8988T (cell line): ENCODE measurements around the gene MAPK8IP1.

Experiments
- DNase-seq: peaks from one replicate; pipeline ENCODE4 v3.0.0; 2011

The MAPK8IP1 gene

DNA sequence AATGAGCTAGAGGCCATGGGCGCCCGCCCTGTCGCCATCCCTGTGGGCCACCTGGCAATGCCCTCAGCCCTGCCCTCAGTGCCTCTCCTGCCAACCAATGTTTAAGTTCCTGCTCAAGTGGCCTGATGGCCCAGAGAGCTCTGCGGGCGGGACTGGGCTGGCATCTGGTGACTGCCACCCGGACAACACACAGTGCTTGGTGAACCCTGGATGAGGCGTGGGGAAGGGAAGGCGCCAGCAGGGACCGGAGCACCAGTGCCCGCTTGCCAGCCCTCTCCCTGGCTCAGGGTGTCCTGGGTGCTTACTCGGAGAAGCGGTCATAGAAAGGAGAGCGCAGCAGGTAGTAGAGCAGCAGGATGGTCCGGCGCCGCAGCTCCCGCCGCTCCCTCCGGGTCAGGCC lies 28.1 kb downstream of the MAPK8IP1 start:
- DNase-seq: no peak

DNA sequence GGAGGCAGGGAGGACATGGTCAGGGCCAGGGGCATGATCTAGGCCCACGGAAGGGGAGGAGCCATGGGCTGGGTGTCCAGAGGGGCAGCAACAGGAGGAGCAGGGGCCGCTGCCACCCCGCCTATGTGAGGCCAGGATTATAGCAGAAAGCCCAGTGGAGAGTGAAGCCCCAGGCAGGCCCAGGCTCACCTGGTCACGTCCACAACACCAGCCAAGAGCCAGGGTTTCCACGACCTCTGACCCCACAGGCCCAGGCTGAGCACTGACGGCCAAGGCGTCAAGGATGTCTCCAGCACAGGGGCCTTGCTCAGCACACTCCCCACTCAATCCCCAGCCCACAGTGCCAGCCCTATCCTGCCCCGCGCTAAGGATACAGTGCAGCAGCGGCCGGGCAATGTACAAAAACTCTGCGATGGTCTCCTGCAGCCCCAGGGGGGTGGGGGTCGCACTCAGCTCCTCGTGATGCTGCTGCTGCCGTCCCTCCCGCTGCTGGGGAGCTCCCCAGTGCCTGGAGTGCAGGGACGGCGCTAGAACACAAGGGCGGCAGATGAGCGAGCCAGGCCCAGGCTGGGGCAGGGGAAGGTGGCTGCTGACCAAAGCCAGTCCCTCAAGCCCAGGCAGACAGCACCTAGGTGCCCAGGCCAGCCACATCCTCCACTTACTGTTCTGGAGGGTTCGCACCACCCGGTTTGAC lies 28.6 kb downstream of the MAPK8IP1 start:
- DNase-seq: no peak

DNA sequence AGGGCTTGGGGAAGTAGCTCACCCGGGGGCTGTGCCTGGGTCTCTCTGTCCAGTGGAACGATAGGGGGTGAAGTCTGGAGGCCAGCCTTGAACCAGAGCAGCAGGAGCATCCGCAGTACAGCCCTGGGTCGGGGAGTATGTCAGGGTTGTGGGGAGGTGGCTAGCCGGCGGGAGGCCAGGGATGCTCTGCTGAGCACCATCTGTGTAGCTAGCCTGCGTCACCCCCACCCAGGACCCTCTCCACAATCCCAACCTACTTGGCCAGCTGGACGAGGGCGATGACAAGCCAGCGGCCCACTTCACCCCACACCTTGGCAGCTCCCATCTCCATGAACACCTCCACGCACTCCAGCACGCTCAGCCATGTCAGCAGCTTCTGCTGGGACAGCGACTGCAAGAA lies 30.0 kb downstream of the MAPK8IP1 start:
- no peak for DNase-seq

DNA sequence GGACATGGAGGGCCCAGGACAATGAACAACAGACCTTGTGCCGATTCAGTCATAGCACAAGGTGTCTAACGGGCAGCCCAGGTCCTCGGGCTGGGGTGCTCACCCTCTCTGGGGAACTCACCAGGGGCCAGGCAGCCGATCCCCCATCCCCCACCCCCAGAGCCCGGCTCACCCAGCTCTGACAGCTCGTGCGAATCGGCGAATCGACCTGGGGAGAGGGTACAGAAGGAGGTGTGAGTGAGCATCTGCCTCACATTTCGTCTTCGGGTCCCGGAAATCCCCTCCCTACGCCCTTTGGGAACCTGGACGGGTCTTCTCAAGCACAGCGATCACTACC lies 31.8 kb downstream of the MAPK8IP1 start:
- no peak for DNase-seq

DNA sequence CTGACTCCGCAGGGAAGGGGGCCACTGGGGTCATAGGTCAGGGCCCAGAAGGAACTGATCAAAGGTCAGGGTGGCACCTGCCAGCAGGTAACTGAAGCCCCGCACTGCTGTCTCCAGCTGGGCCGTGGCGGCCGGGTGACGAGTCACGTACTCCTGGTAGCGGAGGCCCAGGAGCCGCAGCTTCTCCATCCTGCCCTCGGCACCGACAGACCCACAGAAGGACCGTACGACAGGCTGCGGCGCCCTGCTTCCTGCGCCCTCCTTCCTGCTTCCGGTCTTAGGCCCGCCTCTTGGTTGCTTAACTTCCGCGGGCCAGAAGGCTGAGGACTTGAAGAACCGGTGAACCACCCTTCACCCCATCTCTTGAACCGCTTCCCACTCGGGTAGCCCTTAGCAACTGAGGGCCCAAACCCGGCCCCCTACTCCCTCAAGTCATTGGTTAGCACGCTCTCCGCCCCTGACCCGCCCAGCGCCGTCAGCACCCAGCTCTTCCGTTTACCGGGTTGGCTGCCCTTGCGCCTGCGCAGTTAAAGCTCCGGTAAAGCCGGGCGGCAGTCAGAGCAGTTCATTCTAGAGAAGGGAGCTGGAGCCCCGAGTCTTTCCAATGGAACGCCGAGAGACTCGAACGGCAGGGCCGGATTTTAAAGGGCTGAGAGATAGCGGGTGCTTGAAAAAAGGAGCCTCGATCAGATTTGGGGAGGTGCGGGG lies 32.3 kb downstream of the MAPK8IP1 start, which contains the start of gene PEX16:
Gene PEX16, minus strand, starts transcription at position 255 of the 708 bp plus-strand sequence. Its CDS starts 66 bp downstream, at position 189.
- DNase-seq: peak; percentile 99

DNA sequence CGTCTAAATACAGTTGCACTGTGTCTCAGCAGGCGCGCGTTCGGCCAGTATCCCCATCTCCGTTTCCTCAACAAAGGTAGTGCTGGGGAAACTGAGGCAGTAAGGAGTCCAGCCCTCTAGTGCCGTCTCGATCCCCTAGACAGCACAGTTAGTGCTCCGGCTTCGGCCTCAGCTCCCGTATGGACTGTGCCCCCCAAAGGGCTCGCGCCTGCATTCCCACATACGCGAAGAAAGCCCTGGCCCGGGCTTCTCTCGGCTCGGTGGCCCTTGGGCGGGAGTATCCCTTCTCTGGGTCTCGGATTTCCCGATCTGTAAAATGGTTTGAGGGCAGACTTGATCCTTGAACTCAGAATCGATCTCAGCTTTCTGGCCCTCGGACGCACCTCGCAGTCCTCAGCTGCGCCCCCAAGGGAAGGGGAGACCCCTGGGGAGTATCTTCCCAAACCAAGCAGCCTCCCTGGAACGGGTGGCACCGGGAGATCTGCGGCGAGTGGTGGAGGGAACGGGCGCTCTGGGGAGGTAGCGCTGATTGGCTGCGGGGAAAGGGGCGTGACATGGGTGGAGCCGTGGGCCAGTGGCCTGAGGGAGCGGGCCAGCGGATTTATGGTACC lies 33.0 kb downstream of the MAPK8IP1 start:
- DNase-seq: peak; percentile 99

DNA sequence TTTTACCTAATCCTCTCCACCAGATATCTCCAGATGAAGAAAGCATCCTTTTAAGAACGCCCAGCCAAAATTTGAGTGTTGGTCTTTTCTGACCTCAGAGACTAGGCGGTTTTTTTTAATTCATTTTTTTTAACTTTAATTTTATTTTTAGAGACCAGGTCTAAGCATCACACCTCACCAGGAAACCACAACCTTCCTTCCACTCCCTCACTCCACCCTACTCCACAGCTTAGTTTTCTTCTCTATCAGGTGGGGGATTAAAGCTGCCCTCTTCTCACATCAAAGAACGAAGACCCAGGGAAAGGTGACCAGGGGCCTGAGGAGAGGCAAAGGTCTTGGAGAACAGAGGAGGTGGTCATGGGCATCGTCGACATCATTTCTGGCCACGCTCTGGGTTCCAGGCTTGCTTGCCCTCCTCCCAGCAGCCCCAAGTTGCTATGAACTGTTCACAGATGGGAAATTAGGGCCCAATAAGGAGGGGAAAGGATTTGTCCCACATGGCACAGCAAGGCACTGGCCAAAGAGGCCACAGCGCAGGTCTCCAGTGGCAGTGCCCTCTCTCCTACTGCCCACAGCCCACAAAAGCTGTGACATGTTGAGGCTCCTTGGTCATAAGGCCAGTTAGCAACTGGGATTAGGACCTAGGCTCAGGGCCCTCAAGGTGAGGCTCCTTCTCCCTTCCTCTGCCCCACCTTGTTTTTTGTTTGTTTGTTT lies 33.7 kb downstream of the MAPK8IP1 start:
- DNase-seq: peak; percentile 28

DNA sequence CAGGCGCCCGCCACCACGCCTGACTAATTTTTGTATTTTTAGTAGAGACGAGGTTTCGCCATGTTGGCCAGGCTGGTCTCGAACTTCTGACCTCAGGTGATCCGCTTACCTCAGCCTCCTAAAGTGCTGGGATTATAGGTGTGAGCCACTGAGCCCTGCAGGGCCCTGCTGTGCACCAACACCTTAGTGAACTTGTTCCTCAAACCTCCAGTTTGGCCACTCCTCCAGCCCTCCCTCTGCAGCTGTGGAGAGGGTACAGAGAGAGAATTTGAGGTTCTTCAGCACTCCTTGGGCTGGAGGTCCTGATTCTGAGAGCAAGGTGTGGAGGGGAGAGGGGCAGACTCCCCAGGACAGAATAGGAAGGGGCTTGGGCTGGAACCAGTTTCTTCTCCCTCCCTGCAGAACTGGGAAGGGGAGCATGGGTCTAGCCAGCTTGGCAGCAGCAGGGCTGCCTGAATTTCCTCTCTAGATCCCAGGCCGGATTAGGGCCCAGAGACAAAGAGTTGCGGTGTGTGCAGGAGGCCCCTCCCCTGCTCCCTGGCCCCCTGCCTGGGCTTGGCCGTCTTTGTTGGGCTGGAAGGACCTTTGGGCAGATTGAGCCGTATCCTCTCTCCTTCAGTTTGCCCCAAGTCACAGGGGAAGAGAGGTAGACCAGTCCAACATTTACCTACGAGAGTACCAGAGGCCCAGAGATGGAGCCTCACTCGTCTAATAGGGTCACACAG lies 34.5 kb downstream of the MAPK8IP1 start:
- DNase-seq: no peak

DNA sequence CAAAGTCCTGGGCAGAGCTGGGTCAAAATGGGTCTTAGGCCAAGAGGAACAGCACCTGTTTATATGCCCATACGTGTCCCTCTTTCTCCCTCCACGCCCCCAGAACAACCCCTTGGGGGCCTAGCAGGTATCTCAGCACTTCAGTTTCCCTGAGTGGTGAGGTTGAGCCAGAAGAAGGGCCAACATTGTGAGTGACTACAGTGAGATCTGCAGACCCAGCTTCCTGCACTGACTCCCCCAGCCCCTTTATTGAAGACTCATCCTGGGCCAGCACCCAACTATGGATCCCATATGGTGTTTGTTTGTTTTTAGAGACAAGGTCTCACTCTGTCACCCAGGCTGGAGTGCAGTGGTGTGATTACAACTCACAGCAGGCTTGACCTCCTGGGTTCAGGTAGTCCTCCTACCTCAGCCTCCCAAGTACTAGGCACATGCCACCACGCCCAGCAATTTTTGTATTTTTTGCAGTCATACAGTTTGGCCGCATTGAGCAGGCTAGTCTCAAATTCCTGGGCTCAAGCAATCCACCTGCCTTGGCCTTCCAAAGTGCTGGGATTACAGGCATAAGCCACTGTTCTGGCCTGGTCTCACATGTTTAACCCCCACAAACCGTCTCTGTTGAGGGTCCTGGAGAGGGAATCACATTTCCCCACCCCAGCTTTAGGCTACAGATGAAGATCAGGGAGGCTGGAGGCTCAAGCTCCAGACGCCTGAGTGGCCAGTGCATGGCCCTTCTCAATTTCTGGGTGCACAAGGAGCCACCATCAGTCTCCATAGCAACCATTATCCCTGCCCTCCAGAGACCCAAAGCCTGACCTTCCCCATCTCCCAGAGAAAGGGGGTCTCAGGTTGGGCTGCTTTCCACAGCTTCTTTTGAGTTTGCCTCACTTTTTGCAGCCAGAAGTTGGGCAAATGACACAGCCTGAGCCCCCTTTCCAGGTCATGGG lies 35.4 kb downstream of the MAPK8IP1 start:
- peak; percentile 19 for DNase-seq

DNA sequence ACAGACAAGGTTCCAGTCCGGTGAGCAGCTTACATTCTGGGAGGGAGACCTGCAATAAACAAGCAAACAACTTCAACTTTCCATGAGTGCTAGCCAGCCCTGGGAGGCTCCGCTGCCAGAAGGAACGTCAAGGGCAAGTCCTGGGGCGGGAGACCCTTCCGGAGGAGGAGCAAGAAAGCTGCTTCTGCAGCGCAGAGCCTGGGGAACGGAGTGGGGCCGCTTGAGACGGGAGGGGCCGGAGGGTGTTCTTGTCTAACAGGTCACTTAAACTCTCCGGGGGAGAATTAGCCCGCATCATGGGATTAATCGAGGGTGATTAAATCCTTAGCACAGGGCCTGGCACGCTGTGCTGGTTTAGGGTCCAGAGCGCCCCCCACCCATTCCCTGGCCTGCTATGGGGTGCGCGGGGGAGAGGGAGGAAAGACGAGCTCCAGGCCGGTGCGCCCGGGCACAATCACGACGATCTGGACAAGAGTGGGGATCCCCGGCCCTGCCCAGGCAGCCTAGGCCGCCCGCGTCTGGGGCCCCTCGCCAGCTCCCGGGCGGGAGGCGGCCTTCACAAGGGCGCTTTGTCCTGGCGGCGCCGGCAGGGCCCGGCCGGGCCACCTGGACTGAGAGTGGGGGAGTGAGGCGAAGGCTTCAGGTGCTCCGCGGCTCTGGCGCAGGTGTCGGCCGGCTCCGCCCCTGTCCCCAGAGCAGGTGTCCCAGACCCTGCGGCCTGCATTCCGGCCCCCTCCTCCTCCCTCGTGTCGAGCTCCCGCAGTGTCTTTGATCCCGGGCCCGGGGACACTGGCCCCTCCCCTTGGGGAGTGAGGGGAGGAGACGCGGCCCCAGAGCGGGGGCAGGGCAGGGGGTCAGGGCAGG lies 36.3 kb downstream of the MAPK8IP1 start:
- DNase-seq: peak; percentile 62

DNA sequence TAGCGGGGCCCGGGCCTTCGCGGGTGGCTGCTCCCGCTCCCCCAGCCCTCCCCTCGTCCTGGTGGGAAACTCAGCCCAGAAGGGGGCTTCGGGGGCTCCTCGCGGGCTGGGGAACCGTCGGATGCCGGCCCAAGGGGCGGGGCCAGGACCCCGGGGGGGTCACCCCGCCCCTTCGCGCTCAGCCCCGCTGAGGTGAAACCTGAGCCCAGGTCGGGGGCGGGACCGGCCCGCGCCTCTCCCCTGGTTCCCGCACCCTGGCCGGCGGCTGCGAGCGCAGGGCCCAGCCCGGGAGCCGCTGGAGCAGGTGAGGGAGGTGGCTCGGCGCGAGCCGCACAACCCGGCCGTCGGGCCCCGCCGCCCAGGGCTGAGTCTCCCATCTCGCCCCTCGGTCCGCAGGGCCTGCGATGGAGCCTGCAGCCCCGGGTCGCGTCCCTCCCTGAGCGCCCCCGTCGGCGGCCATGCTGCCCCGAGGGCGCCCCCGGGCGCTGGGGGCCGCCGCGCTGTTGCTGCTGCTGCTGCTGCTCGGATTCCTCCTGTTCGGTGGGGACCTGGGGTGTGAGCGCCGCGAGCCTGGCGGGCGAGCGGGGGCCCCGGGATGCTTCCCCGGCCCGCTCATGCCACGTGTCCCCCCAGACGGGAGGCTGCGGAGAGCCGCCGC lies 37.1 kb downstream of the MAPK8IP1 start, which contains the start of gene LARGE2:
Gene LARGE2, plus strand, starts transcription at position 232 of the 658 bp plus-strand sequence. Its CDS starts 227 bp downstream, at position 459.
- DNase-seq: peak; percentile 95

DNA sequence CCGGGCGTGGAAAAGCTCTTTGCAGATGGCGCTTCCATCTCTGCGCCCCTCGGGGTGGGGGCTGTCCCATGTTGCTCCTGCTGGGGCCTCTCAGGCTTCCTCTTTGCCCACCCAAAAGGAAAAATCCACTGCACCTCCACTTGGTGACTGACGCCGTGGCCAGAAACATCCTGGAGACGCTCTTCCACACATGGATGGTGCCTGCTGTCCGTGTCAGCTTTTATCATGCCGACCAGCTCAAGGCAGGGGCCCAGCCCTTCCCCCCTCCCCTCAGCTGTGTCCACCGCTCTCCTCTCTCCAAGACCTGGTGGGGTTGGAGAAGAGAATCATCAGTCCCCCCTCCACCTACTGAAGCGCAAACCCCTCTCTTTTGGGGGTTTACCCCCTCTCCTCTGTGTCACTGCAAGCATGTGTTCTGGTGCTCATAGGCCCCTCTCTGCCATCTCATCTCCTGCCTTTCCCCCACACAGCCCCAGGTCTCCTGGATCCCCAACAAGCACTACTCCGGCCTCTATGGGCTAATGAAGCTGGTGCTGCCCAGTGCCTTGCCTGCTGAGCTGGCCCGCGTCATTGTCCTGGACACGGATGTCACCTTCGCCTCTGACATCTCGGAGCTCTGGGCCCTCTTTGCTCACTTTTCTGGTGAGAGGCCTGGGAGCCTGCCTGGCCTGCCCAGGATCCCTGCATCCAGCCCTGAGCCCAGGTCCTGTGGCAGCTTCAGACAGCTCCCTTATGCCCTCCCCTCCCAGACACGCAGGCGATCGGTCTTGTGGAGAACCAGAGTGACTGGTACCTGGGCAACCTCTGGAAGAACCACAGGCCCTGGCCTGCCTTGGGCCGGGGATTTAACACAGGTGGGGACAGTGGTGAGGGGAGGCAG lies 38.8 kb downstream of the MAPK8IP1 start:
- DNase-seq: peak; percentile 79

DNA sequence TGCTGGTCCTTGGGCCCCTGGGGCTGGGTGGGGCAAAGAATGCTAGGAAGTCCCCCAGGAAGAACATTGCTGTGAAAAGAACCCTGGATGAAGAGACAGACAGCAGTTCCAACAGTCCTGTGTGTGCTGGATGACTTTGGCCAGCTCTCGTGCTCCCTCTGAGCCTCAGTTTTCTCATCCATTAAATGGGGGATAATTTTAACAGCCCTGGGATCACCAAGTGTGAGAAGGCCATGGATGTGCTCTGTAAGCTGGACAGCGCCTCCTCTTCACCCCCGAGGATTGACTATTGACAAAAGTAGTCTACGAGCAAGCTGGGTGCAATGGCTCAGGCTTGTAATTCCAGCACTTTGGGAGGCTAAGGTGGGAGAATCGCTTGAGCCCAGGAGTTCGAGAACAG lies 39.5 kb downstream of the MAPK8IP1 start:
- DNase-seq: no peak

DNA sequence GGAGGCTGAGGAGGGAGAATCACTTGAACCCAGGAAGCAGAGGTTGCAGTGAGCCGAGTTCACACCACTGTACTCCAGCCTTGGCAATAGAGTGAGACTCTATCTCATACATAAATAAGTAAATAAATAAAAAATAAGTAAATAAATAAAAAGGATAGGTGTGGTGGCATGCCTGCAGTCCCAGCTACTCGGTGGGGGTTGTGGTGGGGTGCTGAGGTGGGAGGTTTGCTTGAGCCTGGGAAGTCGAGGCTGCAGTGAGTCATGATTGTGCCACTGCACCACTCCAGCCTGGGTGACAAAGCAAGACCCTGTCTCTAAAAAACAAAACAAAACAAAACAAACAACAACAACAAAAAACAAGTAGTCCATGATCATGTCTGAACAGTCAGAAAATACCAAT lies 40.1 kb downstream of the MAPK8IP1 start:
- DNase-seq: no peak

DNA sequence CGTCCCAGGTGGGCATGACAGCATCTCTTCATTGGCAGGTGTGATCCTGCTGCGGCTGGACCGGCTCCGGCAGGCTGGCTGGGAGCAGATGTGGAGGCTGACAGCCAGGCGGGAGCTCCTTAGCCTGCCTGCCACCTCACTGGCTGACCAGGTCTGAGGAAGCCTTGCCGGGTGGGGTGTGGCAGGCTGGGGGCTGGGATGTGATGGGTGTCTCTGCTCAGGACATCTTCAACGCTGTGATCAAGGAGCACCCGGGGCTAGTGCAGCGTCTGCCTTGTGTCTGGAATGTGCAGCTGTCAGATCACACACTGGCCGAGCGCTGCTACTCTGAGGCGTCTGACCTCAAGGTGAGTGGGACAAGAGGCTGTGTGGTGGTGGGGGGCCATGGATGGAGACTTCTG lies 40.5 kb downstream of the MAPK8IP1 start:
- peak; percentile 45 for DNase-seq

DNA sequence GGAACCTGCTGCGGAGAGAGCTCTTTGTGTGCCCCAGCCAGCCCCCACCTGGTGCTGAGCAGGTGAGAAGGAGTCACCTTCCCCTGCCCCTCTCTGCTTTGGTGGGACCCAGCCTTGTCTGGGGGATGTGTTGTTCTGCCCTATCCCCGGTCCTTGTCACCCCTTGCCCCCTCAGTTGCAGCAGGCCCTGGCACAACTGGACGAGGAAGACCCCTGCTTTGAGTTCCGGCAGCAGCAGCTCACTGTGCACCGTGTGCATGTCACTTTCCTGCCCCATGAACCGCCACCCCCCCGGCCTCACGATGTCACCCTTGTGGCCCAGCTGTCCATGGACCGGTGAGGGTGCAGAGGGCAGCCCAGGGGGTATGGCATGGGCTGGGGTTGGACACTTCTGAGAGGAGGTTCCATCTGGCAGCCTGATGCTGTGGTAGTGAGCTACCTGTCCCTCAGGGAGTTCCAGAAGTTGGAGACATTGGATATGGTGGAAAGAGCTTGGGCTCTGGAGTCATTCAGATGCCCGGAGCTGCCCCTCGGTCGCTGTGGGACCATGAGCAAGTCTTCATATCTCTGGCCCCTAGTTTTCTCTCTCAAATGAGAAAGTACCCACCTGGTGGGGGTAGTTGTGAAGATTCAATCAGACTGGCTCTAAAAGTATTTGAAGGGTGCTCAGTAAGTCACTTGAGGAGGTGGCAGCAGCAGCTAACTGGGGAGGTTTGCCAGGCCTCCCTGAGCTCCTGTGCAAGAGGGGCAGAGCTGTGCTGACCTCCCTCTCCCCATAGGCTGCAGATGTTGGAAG lies 41.3 kb downstream of the MAPK8IP1 start:
- DNase-seq: peak; percentile 38

DNA sequence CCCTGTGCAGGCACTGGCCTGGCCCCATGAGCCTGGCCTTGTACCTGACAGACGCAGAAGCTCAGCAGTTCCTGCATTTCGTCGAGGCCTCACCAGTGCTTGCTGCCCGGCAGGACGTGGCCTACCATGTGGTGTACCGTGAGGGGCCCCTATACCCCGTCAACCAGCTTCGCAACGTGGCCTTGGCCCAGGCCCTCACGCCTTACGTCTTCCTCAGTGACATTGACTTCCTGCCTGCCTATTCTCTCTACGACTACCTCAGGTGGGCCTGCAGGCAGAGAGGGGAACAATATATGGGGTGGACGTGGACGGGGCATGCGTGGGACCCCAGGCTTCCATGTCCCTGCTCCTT lies 41.9 kb downstream of the MAPK8IP1 start:
- DNase-seq: no peak
